IMR-90 (cell line): Measurements from ENCODE around the gene FHAD1. TPM values are rescaled to one million over a fixed set of nuclear protein-coding genes. Genes with fewer than 3 reads are reported as not detected.

Source experiments
- ATAC-seq: fragments of 200-7000 bp; cut with Tn5 transposase; 2 replicates; pipeline ENCODE4 v1.9.1; 2020; ENCODE audit warnings: low read depth, mild to moderate bottlenecking, moderate library complexity
- BruUV-seq: library from RNA; stranded (reverse); fragments of 400-500 nt; replicated peaks from 2 replicates; lab custom pipeline; 2021; lab: Mats Ljungman, UMichigan
- CTCF ChIA-PET: fragments of 300-600 bp; formaldehyde crosslinking; extraction: SDS; loops from one replicate; lab custom pipeline; 2021; ENCODE audit warnings: antibody characterized with exemption; lab: Yijun Ruan, JAX
- POLR2A ChIA-PET: fragments of 300-600 bp; sonication (Branson Sonifier 250); formaldehyde crosslinking; loops from one replicate; lab custom pipeline; 2022; ENCODE audit warnings: antibody characterized with exemption; ENCODE audit not compliant: unreplicated experiment; lab: Charles Lee
- DNase-seq: peaks from one replicate; pipeline ENCODE4 v3.0.0; 2013
- H2AFZ ChIP-seq: replicated peaks from 2 replicates; pipeline ENCODE3; 2013; ENCODE audit warnings: low read length, mild to moderate bottlenecking; ENCODE audit not compliant: poor library complexity
- H2AK5ac ChIP-seq: 2 replicates; pipeline ENCODE4 v1.6.1; 2013; ENCODE audit warnings: low read depth, low read length, inconsistent platforms
- H2AK9ac ChIP-seq: replicated peaks from 2 replicates; pipeline ENCODE3; 2013; ENCODE audit warnings: mild to moderate bottlenecking, low read depth, low read length, moderate library complexity; ENCODE audit not compliant: poor library complexity
- H2BK120ac ChIP-seq: 2 replicates; pipeline ENCODE4 v1.6.1; 2013; ENCODE audit warnings: low read depth, low read length, inconsistent platforms
- H2BK15ac ChIP-seq: 3 replicates; pipeline ENCODE4 v1.6.1; 2013; ENCODE audit warnings: low read depth, low read length, inconsistent platforms
- H2BK20ac ChIP-seq: 2 replicates; pipeline ENCODE4 v1.6.1; 2013; ENCODE audit warnings: low read depth, mild to moderate bottlenecking, inconsistent platforms, low read length, moderate library complexity
- H2BK5ac ChIP-seq: 2 replicates; pipeline ENCODE4 v1.6.1; 2013; ENCODE audit warnings: mild to moderate bottlenecking, low read depth, low read length, inconsistent platforms; ENCODE audit not compliant: poor library complexity, severe bottlenecking
- H3K14ac ChIP-seq: replicated peaks from 2 replicates; pipeline ENCODE4 v1.6.1; 2013; ENCODE audit warnings: low read depth, low read length, inconsistent platforms
- H3K18ac ChIP-seq: 2 replicates; pipeline ENCODE4 v1.6.1; 2013; ENCODE audit warnings: low read depth, low read length, control low read depth
- H3K23ac ChIP-seq: 2 replicates; pipeline ENCODE4 v1.6.1; 2013; ENCODE audit warnings: low read depth, low read length, inconsistent platforms
- H3K27ac ChIP-seq: 2 replicates; pipeline ENCODE4 v1.5.1; 2013; ENCODE audit warnings: mild to moderate bottlenecking, control low read depth, low read length; ENCODE audit not compliant: insufficient read depth
- H3K27me3 ChIP-seq: 2 replicates; pipeline ENCODE4 v1.6.1; 2013; ENCODE audit warnings: low read length; ENCODE audit not compliant: control insufficient read depth, insufficient read depth
- H3K36me3 ChIP-seq: 2 replicates; pipeline ENCODE4 v1.6.1; 2013; ENCODE audit warnings: low read length, mixed read lengths; ENCODE audit not compliant: control insufficient read depth, insufficient read depth
- H3K4ac ChIP-seq: 2 replicates; pipeline ENCODE4 v1.6.1; 2013; ENCODE audit warnings: low read depth, low read length, inconsistent platforms
- H3K4me1 ChIP-seq: 2 replicates; pipeline ENCODE4 v1.6.1; 2013; ENCODE audit warnings: low read length, mixed read lengths; ENCODE audit not compliant: control insufficient read depth, insufficient read depth
- H3K4me2 ChIP-seq: 2 replicates; pipeline ENCODE4 v1.6.1; 2013; ENCODE audit warnings: low read depth, mild to moderate bottlenecking, control low read depth, low read length, moderate library complexity
- H3K4me3 ChIP-seq: 2 replicates; pipeline ENCODE4 v1.5.1; 2013; ENCODE audit warnings: low read depth, mild to moderate bottlenecking, control low read depth, low read length, moderate library complexity; ENCODE audit not compliant: insufficient read depth
- H3K56ac ChIP-seq: 2 replicates; pipeline ENCODE4 v1.6.1; 2013; ENCODE audit warnings: low read length, inconsistent platforms; ENCODE audit not compliant: insufficient read depth; ENCODE audit errors: extremely low read depth
- H3K79me1 ChIP-seq, 2 experiments: 2 replicates each; pipeline ENCODE4 v1.6.1; 2013; ENCODE audit warnings: low read length in 2 of 2, inconsistent platforms in 1 of 2, low read depth in 1 of 2
- H3K9ac ChIP-seq: 2 replicates; pipeline ENCODE4 v1.6.1; 2013; ENCODE audit warnings: low read depth, low read length, control low read depth
- H3K9me1 ChIP-seq: 2 replicates; pipeline ENCODE4 v1.6.1; 2013; ENCODE audit warnings: low read length, inconsistent platforms; ENCODE audit not compliant: insufficient read depth
- H3K9me3 ChIP-seq: 2 replicates; pipeline ENCODE4 v1.6.1; 2013; ENCODE audit warnings: low read length; ENCODE audit not compliant: control insufficient read depth, insufficient read depth
- H4K20me1 ChIP-seq: 2 replicates; pipeline ENCODE4 v1.6.1; 2013; ENCODE audit warnings: low read length, inconsistent platforms; ENCODE audit not compliant: insufficient read depth
- H4K5ac ChIP-seq: 2 replicates; pipeline ENCODE4 v1.6.1; 2013; ENCODE audit warnings: mild to moderate bottlenecking, low read depth, low read length, control low read depth
- H4K8ac ChIP-seq, 2 experiments: 2 replicates each; pipeline ENCODE4 v1.6.1; 2013; ENCODE audit warnings: low read depth in 2 of 2, low read length in 2 of 2, control low read depth in 1 of 2, inconsistent platforms in 1 of 2
- H4K91ac ChIP-seq: 2 replicates; pipeline ENCODE4 v1.6.1; 2013; ENCODE audit warnings: low read depth, low read length, inconsistent platforms; ENCODE audit not compliant: insufficient read depth
- BHLHE40 ChIP-seq: fragments of 150-350 bp; IDR thresholded peaks from 2 replicates; pipeline ENCODE4 v1.6.1; 2016; ENCODE audit warnings: mild to moderate bottlenecking, low read depth, low read length
- CEBPB ChIP-seq: IDR thresholded peaks from 2 replicates; pipeline ENCODE4 v1.6.1; 2012; ENCODE audit warnings: low read depth, low read length, improper control_type of control experiment
- CHD1 ChIP-seq: IDR thresholded peaks from 2 replicates; pipeline ENCODE4 v1.6.1; 2012; ENCODE audit warnings: low read depth, low read length, improper control_type of control experiment
- CTCF ChIP-seq: conservative IDR thresholded peaks from 2 replicates; pipeline ENCODE4 v1.5.1; 2012; ENCODE audit warnings: mild to moderate bottlenecking, low read depth, low read length, improper control_type of control experiment
- FOS ChIP-seq: fragments of 150-350 bp; IDR thresholded peaks from 2 replicates; pipeline ENCODE4 v1.6.1; 2016; ENCODE audit warnings: low read depth, low read length
- MAFK ChIP-seq: IDR thresholded peaks from 2 replicates; pipeline ENCODE4 v1.6.1; 2012; ENCODE audit warnings: low read depth, low read length, improper control_type of control experiment
- MAZ ChIP-seq: IDR thresholded peaks from 2 replicates; pipeline ENCODE4 v1.6.1; 2012; ENCODE audit warnings: low read depth, mild to moderate bottlenecking, low read length, improper control_type of control experiment, moderate library complexity, borderline replicate concordance
- MXI1 ChIP-seq: IDR thresholded peaks from 2 replicates; pipeline ENCODE4 v1.6.1; 2012; ENCODE audit warnings: low read depth, mild to moderate bottlenecking, low read length, moderate library complexity, borderline replicate concordance
- NFE2L2 ChIP-seq: fragments of 150-350 bp; IDR thresholded peaks from 2 replicates; pipeline ENCODE4 v1.6.1; 2016; ENCODE audit warnings: low read depth, mild to moderate bottlenecking, low read length
- POLR2A ChIP-seq: IDR thresholded peaks from 2 replicates; pipeline ENCODE4 v1.6.1; 2012; ENCODE audit warnings: mild to moderate bottlenecking, low read depth, low read length
- RAD21 ChIP-seq: IDR thresholded peaks from 2 replicates; pipeline ENCODE4 v1.6.1; 2012; ENCODE audit warnings: low read length, improper control_type of control experiment
- RCOR1 ChIP-seq: IDR thresholded peaks from 2 replicates; pipeline ENCODE4 v1.6.1; 2012; ENCODE audit warnings: mild to moderate bottlenecking, low read length, improper control_type of control experiment; ENCODE audit not compliant: insufficient replicate concordance
- RFX5 ChIP-seq: IDR thresholded peaks from 2 replicates; pipeline ENCODE4 v1.8.0; 2012; ENCODE audit warnings: low read depth, mild to moderate bottlenecking, low read length, moderate library complexity
- SMC3 ChIP-seq: fragments of 150-350 bp; IDR thresholded peaks from 2 replicates; pipeline ENCODE4 v1.6.1; 2016; ENCODE audit warnings: low read depth, mild to moderate bottlenecking, antibody characterized with exemption, low read length, moderate library complexity
- WGBS, 2 experiments: methylation state at CpG; one replicate each; pipeline versions ENCODE4 v1.1.5 to v1.1.7; 2013; ENCODE audit warnings: missing lambda C conversion rate in 2 of 2; ENCODE audit not compliant: insufficient read length in 1 of 2; ENCODE audit errors: extremely low coverage in 2 of 2; 5-methylcytosine and 5-hydroxymethylcytosine counted together
- dilution Hi-C: fragments of 300-500 bp; cut with HindIII; formaldehyde crosslinking; loops from one replicate; pipeline ENCODE4 v1.14.3; 2018; ENCODE audit warnings: low sequenced_read_pairs; ENCODE audit not compliant: unreplicated experiment
- in situ Hi-C: fragments of 300-500 bp; cut with MboI; formaldehyde crosslinking; loops from 3 replicates; pipeline ENCODE4 v1.14.3; 2019; ENCODE audit warnings: low sequenced_read_pairs, inconsistent platforms, mixed read lengths
- intact Hi-C: fragments of 100-400 bp; cut with micrococcal nuclease; formaldehyde crosslinking; loops from 2 replicates; pipeline ENCODE4 v1.10.0; 2022
- polyA plus RNA-seq, 3 experiments: library from polyadenylated mRNA; depleted of rRNA; stranded (reverse); fragments of >200 nt; gene quantifications; 2 replicates each; pipeline ENCODE4 v1.2.3, GENCODE V29; 2012; ENCODE audit warnings: low replicate concordance in 1 of 3
- total RNA-seq: library from RNA; depleted of rRNA; stranded (reverse); fragments of >200 nt; gene quantifications from 2 replicates; pipeline ENCODE4 v1.2.3, GENCODE V29; 2012
- TF ChIP-seq, protein P1 (sequence below): fragments of 150-350 bp; IDR thresholded peaks from 2 replicates; pipeline ENCODE4 v1.6.1; 2016; ENCODE audit warnings: low read depth, mild to moderate bottlenecking, low read length, moderate library complexity, borderline replicate concordance
- TF ChIP-seq, protein P2 (sequence below): fragments of 150-350 bp; IDR thresholded peaks from 2 replicates; pipeline ENCODE4 v1.6.1; 2017; ENCODE audit warnings: mild to moderate bottlenecking, antibody characterized with exemption, low read length, low read depth

Gene FHAD1
- total and polyA plus RNA-seq, 2 of the 4 experiments (the other 2 are of a cell fraction): not detected

DNA sequence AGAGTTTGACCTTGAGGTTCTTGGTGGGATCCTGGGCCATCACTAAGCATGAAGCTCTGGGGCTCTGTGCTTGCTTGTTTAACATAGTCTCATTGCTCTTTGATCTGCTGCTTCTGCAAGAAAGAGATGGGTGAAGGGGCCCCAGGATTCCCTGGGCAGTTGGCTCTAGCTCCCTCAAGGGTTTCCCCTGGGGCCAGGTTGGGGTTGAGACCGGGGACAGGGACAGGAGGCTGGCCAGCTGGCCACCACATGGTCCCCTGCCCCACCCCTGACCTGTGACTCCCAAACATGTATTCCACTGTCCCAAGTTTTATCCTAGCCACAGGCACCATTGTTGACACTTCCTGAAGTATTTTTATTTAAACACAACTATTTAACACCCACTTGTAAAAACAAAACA, 69.5 kb downstream of the FHAD1 start:
- H4K20me1 ChIP-seq: no peaks in the 10 kb centered on the region
- H3K36me3 ChIP-seq: no peaks in the 10 kb centered on the region
- H2BK20ac ChIP-seq: no peak overlapping the region
- H3K9me3 ChIP-seq: peaks cover 7% of the 10 kb centered on the region
- H3K9ac ChIP-seq: no peak overlapping the region
- no peaks in the 10 kb centered on the region; the same call in 1 of the 2 replicates for H3K9me1 ChIP-seq
- H4K8ac ChIP-seq: no peak overlapping the region
- H3K14ac ChIP-seq: no peak overlapping the region
- no peak overlapping the region for H2AFZ ChIP-seq
- dilution Hi-C loops: no loop called here
- H3K27ac ChIP-seq: no peak overlapping the region
- no TSS peak for BruUV-seq
- H3K56ac ChIP-seq: no peak overlapping the region
- H3K4me2 ChIP-seq: no peak overlapping the region
- no peak overlapping the region for H4K5ac ChIP-seq
- ChIA-PET POLR2A (no interaction called here), CTCF (no interaction called here)
- in situ Hi-C loops: loop anchor here (10.0 kb wide), 1 partner anchor 188 kb away; no protein-coding TSS in a partner anchor
- intact Hi-C loops: no loop called here
- no peak overlapping the region for H3K18ac ChIP-seq
- H3K79me1 ChIP-seq: no peaks in the 10 kb centered on the region
- no peak overlapping the region for H3K4me3 ChIP-seq
- H3K4me1 ChIP-seq: no peaks in the 10 kb centered on the region; the same call in 1 of the 2 replicates
- peaks cover 8% of the 10 kb centered on the region; the same call in 1 of the 2 replicates for H3K27me3 ChIP-seq
- no peak overlapping the region for H2BK15ac ChIP-seq
- DNase-seq: no peak
- no peak overlapping the region for H4K91ac ChIP-seq
- no peak overlapping the region for H2BK120ac ChIP-seq
- no peak overlapping the region for H2BK5ac ChIP-seq
- no peak overlapping the region for H3K23ac ChIP-seq
- ATAC-seq: no peak
- H2AK9ac ChIP-seq: no peak overlapping the region
- no peak overlapping the region for H3K4ac ChIP-seq
- no peak overlapping the region for H2AK5ac ChIP-seq
- WGBS, 2 experiments: no CpG with 5 or more reads among the region's 1 CpG
- no peak for TF ChIP-seq CEBPB
- TF ChIP-seq CTCF: no peak
- TF ChIP-seq BHLHE40: no peak
- no peak for TF ChIP-seq POLR2A
- TF ChIP-seq RFX5: no peak
- no peak for TF ChIP-seq CHD1
- no peak for TF ChIP-seq NFE2L2
- TF ChIP-seq MAZ: no peak
- no peak for TF ChIP-seq RCOR1
- TF ChIP-seq FOS: no peak
- TF ChIP-seq RAD21: no peak
- TF ChIP-seq, protein P1, sequence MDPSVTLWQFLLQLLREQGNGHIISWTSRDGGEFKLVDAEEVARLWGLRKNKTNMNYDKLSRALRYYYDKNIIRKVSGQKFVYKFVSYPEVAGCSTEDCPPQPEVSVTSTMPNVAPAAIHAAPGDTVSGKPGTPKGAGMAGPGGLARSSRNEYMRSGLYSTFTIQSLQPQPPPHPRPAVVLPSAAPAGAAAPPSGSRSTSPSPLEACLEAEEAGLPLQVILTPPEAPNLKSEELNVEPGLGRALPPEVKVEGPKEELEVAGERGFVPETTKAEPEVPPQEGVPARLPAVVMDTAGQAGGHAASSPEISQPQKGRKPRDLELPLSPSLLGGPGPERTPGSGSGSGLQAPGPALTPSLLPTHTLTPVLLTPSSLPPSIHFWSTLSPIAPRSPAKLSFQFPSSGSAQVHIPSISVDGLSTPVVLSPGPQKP: no peak
- no peak for TF ChIP-seq MXI1
- TF ChIP-seq, protein P2, sequence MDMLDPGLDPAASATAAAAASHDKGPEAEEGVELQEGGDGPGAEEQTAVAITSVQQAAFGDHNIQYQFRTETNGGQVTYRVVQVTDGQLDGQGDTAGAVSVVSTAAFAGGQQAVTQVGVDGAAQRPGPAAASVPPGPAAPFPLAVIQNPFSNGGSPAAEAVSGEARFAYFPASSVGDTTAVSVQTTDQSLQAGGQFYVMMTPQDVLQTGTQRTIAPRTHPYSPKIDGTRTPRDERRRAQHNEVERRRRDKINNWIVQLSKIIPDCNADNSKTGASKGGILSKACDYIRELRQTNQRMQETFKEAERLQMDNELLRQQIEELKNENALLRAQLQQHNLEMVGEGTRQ: no peak
- TF ChIP-seq MAFK: no peak
- TF ChIP-seq SMC3: no peak
